A673 (cell line): ENCODE data around the gene SLC25A13. TPM values are rescaled to one million over a fixed set of nuclear protein-coding genes. Genes with fewer than 3 reads are reported as not detected.

Source experiments
- BruUV-seq: library from RNA; stranded (reverse); fragments of 400-500 nt; replicated peaks from 2 replicates; lab custom pipeline; 2021; lab: Mats Ljungman, UMichigan
- CTCF ChIA-PET: fragments of 300-600 bp; sonication (Branson Sonifier 250); formaldehyde crosslinking; loops from one replicate; lab custom pipeline; 2022; ENCODE audit warnings: antibody characterized with exemption; lab: Charles Lee
- POLR2A ChIA-PET: fragments of 300-600 bp; sonication (Branson Sonifier 250); formaldehyde crosslinking; loops from one replicate; lab custom pipeline; 2022; ENCODE audit warnings: antibody characterized with exemption; ENCODE audit not compliant: low non-redundant PET; lab: Charles Lee
- DNase-seq: peaks from one replicate; pipeline ENCODE4 v3.0.0-alpha.2; 2015; ENCODE audit warnings: low spot score
- H3K27ac ChIP-seq: fragments of 200-600 bp; sonication (generic); 2 replicates; pipeline ENCODE4 v1.5.1; 2016; ENCODE audit warnings: mixed run types, low read depth, mild to moderate bottlenecking, mixed read lengths, antibody characterized with exemption, low read length; ENCODE audit not compliant: poor library complexity, severe bottlenecking
- H3K27me3 ChIP-seq: fragments of 200-600 bp; sonication (generic); replicated peaks from 2 replicates; pipeline ENCODE4 v1.6.1; 2017; ENCODE audit warnings: mixed run types, low read depth, mild to moderate bottlenecking, mixed read lengths, antibody characterized with exemption, low read length; ENCODE audit not compliant: insufficient read depth, poor library complexity
- H3K36me3 ChIP-seq: fragments of 200-600 bp; sonication (generic); 2 replicates; pipeline ENCODE4 v1.6.1; 2016; ENCODE audit warnings: mixed run types, mild to moderate bottlenecking, mixed read lengths, antibody characterized with exemption, low read length; ENCODE audit not compliant: insufficient read depth, poor library complexity, severe bottlenecking
- H3K4me1 ChIP-seq: fragments of 200-600 bp; sonication (generic); 2 replicates; pipeline ENCODE4 v1.6.1; 2017; ENCODE audit warnings: mixed run types, mild to moderate bottlenecking, mixed read lengths, antibody characterized with exemption, low read length; ENCODE audit not compliant: insufficient read depth, poor library complexity, severe bottlenecking
- H3K4me3 ChIP-seq: fragments of 200-600 bp; sonication (generic); 2 replicates; pipeline ENCODE4 v1.5.1; 2016; ENCODE audit warnings: low read depth, mixed run types, mild to moderate bottlenecking, mixed read lengths, low read length; ENCODE audit not compliant: poor library complexity, severe bottlenecking
- H3K9me3 ChIP-seq: fragments of 200-600 bp; sonication (generic); 2 replicates; pipeline ENCODE4 v1.6.1; 2016; ENCODE audit warnings: mixed run types, low read depth, mild to moderate bottlenecking, mixed read lengths, antibody characterized with exemption, low read length; ENCODE audit not compliant: poor library complexity, severe bottlenecking
- EZH2 ChIP-seq: fragments of 200-600 bp; sonication (generic); IDR thresholded peaks from 2 replicates; pipeline ENCODE4 v1.6.1; 2017; ENCODE audit warnings: borderline replicate concordance, low read depth, mild to moderate bottlenecking, mixed read lengths, antibody characterized with exemption, low read length; ENCODE audit not compliant: poor library complexity, severe bottlenecking
- intact Hi-C: fragments of 100-400 bp; cut with micrococcal nuclease; formaldehyde crosslinking; loops from one replicate; pipeline ENCODE4 v1.10.0; 2022; ENCODE audit not compliant: unreplicated experiment
- total RNA-seq: library from RNA; stranded (reverse); gene quantifications from 2 replicates; pipeline ENCODE4 v1.2.3, GENCODE V29; 2021
- TF ChIP-seq, protein P1 (sequence below): fragments of 300-800, 200-600 bp; sonication (generic); conservative IDR thresholded peaks from 2 replicates; pipeline ENCODE4 v1.5.1; 2017; ENCODE audit warnings: low read depth, mild to moderate bottlenecking, antibody characterized with exemption, low read length, moderate library complexity, mixed read lengths

SLC25A13 gene
- total RNA-seq, 1 experiment from 2014 or later, result 22.7 TPM

GRCh38 chr7:96321031-96321657, 754 bp downstream of the SLC25A13 start:
- Histone ChIP-seq H3K4me3 (peak overlapping the region; percentile 80), H3K9me3 (no peaks in the 10 kb centered on the region), H3K36me3 (no peaks in the 10 kb centered on the region), H3K27ac (peak overlapping the region; percentile 94), H3K27me3 (no peaks in the 10 kb centered on the region), H3K4me1 (peaks cover 4% of the 10 kb centered on the region)
- BruUV-seq, result no TSS peak
- POLR2A ChIA-PET, result no interaction called here
- intact Hi-C loops, result loop anchor here (5.0 kb wide), 1 partner anchor 706 kb away; no protein-coding TSS in a partner anchor
- TF ChIP-seq, protein P1, sequence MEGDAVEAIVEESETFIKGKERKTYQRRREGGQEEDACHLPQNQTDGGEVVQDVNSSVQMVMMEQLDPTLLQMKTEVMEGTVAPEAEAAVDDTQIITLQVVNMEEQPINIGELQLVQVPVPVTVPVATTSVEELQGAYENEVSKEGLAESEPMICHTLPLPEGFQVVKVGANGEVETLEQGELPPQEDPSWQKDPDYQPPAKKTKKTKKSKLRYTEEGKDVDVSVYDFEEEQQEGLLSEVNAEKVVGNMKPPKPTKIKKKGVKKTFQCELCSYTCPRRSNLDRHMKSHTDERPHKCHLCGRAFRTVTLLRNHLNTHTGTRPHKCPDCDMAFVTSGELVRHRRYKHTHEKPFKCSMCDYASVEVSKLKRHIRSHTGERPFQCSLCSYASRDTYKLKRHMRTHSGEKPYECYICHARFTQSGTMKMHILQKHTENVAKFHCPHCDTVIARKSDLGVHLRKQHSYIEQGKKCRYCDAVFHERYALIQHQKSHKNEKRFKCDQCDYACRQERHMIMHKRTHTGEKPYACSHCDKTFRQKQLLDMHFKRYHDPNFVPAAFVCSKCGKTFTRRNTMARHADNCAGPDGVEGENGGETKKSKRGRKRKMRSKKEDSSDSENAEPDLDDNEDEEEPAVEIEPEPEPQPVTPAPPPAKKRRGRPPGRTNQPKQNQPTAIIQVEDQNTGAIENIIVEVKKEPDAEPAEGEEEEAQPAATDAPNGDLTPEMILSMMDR, result no peak
- no peak for TF ChIP-seq EZH2
- DNase-seq, result peak; percentile 94
- CTCF ChIA-PET, result no interaction called here

- CTCF ChIA-PET, result no interaction called here
- no peak for TF ChIP-seq EZH2
- TF ChIP-seq, protein P1, result no peak
- BruUV-seq, result no TSS peak
- peak overlapping the region; percentile 80 for H3K4me3 ChIP-seq
- H3K36me3 ChIP-seq, result no peaks in the 10 kb centered on the region
- H3K27me3 ChIP-seq, result no peaks in the 10 kb centered on the region
- no peak for DNase-seq
- H3K27ac ChIP-seq, result no peak overlapping the region
- intact Hi-C loops, result loop anchor here (5.0 kb wide), 1 partner anchor 707 kb away; no protein-coding TSS in a partner anchor
- POLR2A ChIA-PET, result no interaction called here
- no peaks in the 10 kb centered on the region for H3K9me3 ChIP-seq
- peaks cover 5% of the 10 kb centered on the region for H3K4me1 ChIP-seq
These were observed 1.5 kb downstream of the SLC25A13 start for GRCh38 chr7:96320442-96320841.

DNA sequence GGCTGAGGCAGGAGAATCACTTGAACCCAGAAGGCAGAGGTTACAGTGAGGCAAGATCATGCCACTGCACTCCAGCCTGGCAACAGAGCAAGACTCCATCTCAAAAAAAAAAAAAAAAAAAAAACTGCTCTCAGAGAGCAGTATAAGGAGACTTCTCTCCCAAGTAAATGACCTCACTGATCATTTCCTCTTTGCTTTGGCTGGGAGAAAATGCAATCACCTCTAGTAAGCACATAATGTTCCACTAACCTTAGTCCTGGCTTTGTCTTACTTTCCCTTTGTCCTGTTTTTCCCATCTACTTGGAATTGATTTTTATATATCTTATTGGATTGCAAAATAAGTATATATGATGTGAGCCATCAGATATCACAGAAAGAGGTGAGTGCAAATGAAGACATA, 2.5 kb downstream of the SLC25A13 start:
- CTCF ChIA-PET, result no interaction called here
- TF ChIP-seq EZH2, result no peak
- TF ChIP-seq, protein P1, result no peak
- H3K4me1 ChIP-seq, result peaks cover 15% of the 10 kb centered on the region
- H3K27me3 ChIP-seq, result no peaks in the 10 kb centered on the region
- H3K27ac ChIP-seq, result no peak overlapping the region
- DNase-seq, result no peak
- BruUV-seq, result no TSS peak
- no peak overlapping the region for H3K4me3 ChIP-seq
- H3K36me3 ChIP-seq, result no peaks in the 10 kb centered on the region
- no peaks in the 10 kb centered on the region for H3K9me3 ChIP-seq
- POLR2A ChIA-PET, result no interaction called here
- intact Hi-C loops, result no loop called here
